Measurements from ENCODE around the gene RYR2. TPM values are rescaled to one million over a fixed set of nuclear protein-coding genes. Genes with fewer than 3 reads are reported as not detected.

RYR2 gene
- total RNA-seq, 2 experiments from 2014 or later: not detected

DNA sequence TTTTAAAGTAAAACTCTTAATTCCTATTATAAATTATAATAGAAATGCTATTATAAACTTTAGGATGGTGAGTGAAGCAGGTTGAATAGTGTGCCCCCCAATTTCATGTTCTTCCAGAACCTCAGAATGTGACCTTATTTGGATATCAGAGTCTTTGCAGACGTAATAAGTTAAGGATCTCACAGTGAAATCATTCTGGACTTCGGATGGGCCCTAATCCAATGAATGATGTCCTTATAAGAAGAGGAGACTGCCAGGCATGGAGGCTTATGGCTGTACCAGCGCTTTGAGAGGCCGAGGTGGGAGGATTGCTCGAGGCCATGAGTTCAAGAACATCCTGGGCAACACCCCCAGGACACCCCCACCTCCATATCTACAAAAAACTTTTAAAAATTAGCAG, 28.4 kb upstream of the RYR2 start:
- no peak for DNase-seq (ENCODE audit: low spot score)
- Histone ChIP-seq H3K9me2 (ENCODE audit: insufficient read depth, low read length) (no peaks in the 10 kb centered on the region), H3K9me3 (ENCODE audit: low read length) (no peaks in the 10 kb centered on the region), H3K27ac (ENCODE audit: low read depth, low read length, poor library complexity, severe bottlenecking) (no peak overlapping the region), H3K4me2 (ENCODE audit: low read length) (no peak overlapping the region), H3K36me3 (ENCODE audit: insufficient read depth, low read length) (no peaks in the 10 kb centered on the region), H2AFZ (ENCODE audit: low read length) (no peak overlapping the region), H3K79me2 (ENCODE audit: insufficient read depth, low read depth, low read length) (no peaks in the 10 kb centered on the region), H3K4me3 (ENCODE audit: low read depth, low read length, poor library complexity, severe bottlenecking) (no peak overlapping the region), H3K4me1 (ENCODE audit: insufficient read depth, low read length, poor library complexity, severe bottlenecking) (no peaks in the 10 kb centered on the region), H4K20me1 (ENCODE audit: insufficient read depth, low read length) (no peaks in the 10 kb centered on the region)
- ChIA-PET CTCF (ENCODE audit: unreplicated experiment) (no interaction called here), POLR2A (no interaction called here)
- intact Hi-C loops (cut with micrococcal nuclease; ENCODE audit: unreplicated experiment): no loop called here
- no TSS peak for BruUV-seq (replicated peaks)
- no peak for TF ChIP-seq EZH2phosphoT487 (IDR thresholded peaks at IDR 0.05; ENCODE audit: borderline replicate concordance, low read depth, low read length)
- TF ChIP-seq, protein P1, sequence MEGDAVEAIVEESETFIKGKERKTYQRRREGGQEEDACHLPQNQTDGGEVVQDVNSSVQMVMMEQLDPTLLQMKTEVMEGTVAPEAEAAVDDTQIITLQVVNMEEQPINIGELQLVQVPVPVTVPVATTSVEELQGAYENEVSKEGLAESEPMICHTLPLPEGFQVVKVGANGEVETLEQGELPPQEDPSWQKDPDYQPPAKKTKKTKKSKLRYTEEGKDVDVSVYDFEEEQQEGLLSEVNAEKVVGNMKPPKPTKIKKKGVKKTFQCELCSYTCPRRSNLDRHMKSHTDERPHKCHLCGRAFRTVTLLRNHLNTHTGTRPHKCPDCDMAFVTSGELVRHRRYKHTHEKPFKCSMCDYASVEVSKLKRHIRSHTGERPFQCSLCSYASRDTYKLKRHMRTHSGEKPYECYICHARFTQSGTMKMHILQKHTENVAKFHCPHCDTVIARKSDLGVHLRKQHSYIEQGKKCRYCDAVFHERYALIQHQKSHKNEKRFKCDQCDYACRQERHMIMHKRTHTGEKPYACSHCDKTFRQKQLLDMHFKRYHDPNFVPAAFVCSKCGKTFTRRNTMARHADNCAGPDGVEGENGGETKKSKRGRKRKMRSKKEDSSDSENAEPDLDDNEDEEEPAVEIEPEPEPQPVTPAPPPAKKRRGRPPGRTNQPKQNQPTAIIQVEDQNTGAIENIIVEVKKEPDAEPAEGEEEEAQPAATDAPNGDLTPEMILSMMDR (conservative IDR thresholded peaks at IDR 0.05; ENCODE audit: low read length): no peak

DNA sequence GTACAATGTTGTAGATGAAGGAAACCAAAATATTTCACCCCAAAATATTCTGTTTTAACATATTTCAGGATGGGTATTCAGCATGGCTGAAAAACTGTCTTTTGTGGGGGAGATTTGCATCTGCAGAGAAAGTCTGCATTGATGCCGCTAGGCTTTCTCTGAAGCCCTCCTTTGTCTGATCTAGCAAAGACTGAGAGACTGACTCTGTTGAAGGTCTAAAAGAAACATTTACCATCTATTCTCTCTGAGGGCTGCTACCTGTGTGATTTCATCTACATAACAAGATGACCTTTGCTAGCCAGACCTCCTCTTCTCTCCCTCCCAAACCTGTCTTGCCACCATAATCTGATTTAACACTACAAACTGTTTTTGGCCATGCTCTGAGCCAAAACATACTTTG, 25.4 kb upstream of the RYR2 start:
- BruUV-seq (replicated peaks): no TSS peak
- Histone ChIP-seq H3K4me1 (ENCODE audit: insufficient read depth, low read length, poor library complexity, severe bottlenecking) (no peaks in the 10 kb centered on the region), H4K20me1 (ENCODE audit: insufficient read depth, low read length) (no peaks in the 10 kb centered on the region), H2AFZ (ENCODE audit: low read length) (no peak overlapping the region), H3K4me3 (ENCODE audit: low read depth, low read length, poor library complexity, severe bottlenecking) (no peak overlapping the region), H3K27ac (ENCODE audit: low read depth, low read length, poor library complexity, severe bottlenecking) (no peak overlapping the region), H3K9me2 (ENCODE audit: insufficient read depth, low read length) (no peaks in the 10 kb centered on the region), H3K36me3 (ENCODE audit: insufficient read depth, low read length) (no peaks in the 10 kb centered on the region), H3K79me2 (ENCODE audit: insufficient read depth, low read depth, low read length) (no peaks in the 10 kb centered on the region), H3K9me3 (ENCODE audit: low read length) (no peaks in the 10 kb centered on the region), H3K4me2 (ENCODE audit: low read length) (no peak overlapping the region)
- CTCF ChIA-PET (ENCODE audit: unreplicated experiment): no interaction called here
- DNase-seq (ENCODE audit: low spot score): no peak
- intact Hi-C loops (cut with micrococcal nuclease; ENCODE audit: unreplicated experiment): no loop called here
- TF ChIP-seq, protein P1 (conservative IDR thresholded peaks at IDR 0.05; ENCODE audit: low read length): no peak
- TF ChIP-seq EZH2phosphoT487 (IDR thresholded peaks at IDR 0.05; ENCODE audit: borderline replicate concordance, low read depth, low read length): no peak
- POLR2A ChIA-PET: no interaction called here

DNA sequence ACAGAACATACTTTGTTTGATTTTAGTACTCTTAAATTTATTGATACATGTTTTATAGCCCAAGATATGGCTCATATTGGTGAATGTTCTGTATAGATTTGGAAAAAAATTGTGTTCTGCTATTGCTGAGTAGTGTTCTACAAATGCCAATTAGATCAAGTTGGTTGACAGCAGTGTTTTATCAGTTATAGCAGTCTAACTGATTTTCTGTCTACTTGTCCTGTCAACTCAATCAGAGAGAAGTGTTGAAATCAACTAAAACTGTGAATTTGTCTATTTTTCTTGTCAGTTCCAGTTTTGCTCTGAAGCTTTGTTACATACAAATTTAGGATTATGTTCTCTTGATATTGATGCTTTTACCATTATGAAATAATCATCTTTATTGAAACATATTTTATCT, 23.1 kb upstream of the RYR2 start:
- POLR2A ChIA-PET: no interaction called here
- intact Hi-C loops (cut with micrococcal nuclease; ENCODE audit: unreplicated experiment): no loop called here
- CTCF ChIA-PET (ENCODE audit: unreplicated experiment): no interaction called here

More for the DNA sequence above, 23.1 kb upstream of the RYR2 start:
- no peak overlapping the region for H3K4me3 ChIP-seq (ENCODE audit: low read depth, low read length, poor library complexity, severe bottlenecking)
- TF ChIP-seq, protein P1 (conservative IDR thresholded peaks at IDR 0.05; ENCODE audit: low read length): no peak
- TF ChIP-seq EZH2phosphoT487 (IDR thresholded peaks at IDR 0.05; ENCODE audit: borderline replicate concordance, low read depth, low read length): no peak
- H3K27ac ChIP-seq (ENCODE audit: low read depth, low read length, poor library complexity, severe bottlenecking): no peak overlapping the region
- no peak for DNase-seq (ENCODE audit: low spot score)
- no peak overlapping the region for H2AFZ ChIP-seq (ENCODE audit: low read length)
- no peaks in the 10 kb centered on the region for H3K9me3 ChIP-seq (ENCODE audit: low read length)
- no peak overlapping the region for H3K4me2 ChIP-seq (ENCODE audit: low read length)
- BruUV-seq (replicated peaks): no TSS peak
- no peaks in the 10 kb centered on the region for H4K20me1 ChIP-seq (ENCODE audit: insufficient read depth, low read length)
- H3K4me1 ChIP-seq (ENCODE audit: insufficient read depth, low read length, poor library complexity, severe bottlenecking): no peaks in the 10 kb centered on the region
- no peaks in the 10 kb centered on the region for H3K36me3 ChIP-seq (ENCODE audit: insufficient read depth, low read length)
- no peaks in the 10 kb centered on the region for H3K79me2 ChIP-seq (ENCODE audit: insufficient read depth, low read depth, low read length)
- H3K9me2 ChIP-seq (ENCODE audit: insufficient read depth, low read length): no peaks in the 10 kb centered on the region
